ENCODE results near the gene HHAT. TPM values are rescaled to one million over a fixed set of nuclear protein-coding genes. Genes with fewer than 3 reads are reported as not detected.

HHAT gene
- total RNA-seq, 1 donor from 2014 or later: 11.4 TPM

GRCh38 chr1:210687582-210688279 is 359.0 kb downstream of the HHAT start:
- Histone ChIP-seq H3K27ac (ENCODE audit: low read depth, low read length) (no peak overlapping the region), H3K4me2 (ENCODE audit: low read length) (no peak overlapping the region), H3K27me3 (ENCODE audit: insufficient read depth, low read length) (no peaks in the 10 kb centered on the region), H3K9ac (ENCODE audit: low read length) (no peak overlapping the region), H3K9me3 (ENCODE audit: insufficient read depth, low read depth, low read length) (no peaks in the 10 kb centered on the region), H3K79me2 (ENCODE audit: insufficient read depth, low read length) (no peaks in the 10 kb centered on the region), H3K4me3 (ENCODE audit: insufficient read depth, low read depth, low read length) (no peak overlapping the region), H3K4me1 (ENCODE audit: insufficient read depth, low read length) (peaks cover 6% of the 10 kb centered on the region), H2AFZ (ENCODE audit: low read depth, low read length) (no peak overlapping the region), H4K20me1 (ENCODE audit: insufficient read depth, low read length) (no peaks in the 10 kb centered on the region), H3K36me3 (ENCODE audit: insufficient read depth, low read length) (no peaks in the 10 kb centered on the region)
- FAIRE-seq (no peak), DNase-seq (ENCODE audit: low read depth) (peak; percentile 65)
- Mint-ChIP-seq H3K9me3 (ENCODE audit: unreplicated experiment) (no peaks in the 10 kb centered on the region), H3K4me3 (ENCODE audit: unreplicated experiment) (no peak overlapping the region), H3K27me3 (ENCODE audit: low read depth, unreplicated experiment) (peaks cover 4% of the 10 kb centered on the region), H3K27ac (ENCODE audit: unreplicated experiment) (no peak overlapping the region), H3K36me3 (ENCODE audit: low read depth, unreplicated experiment) (peaks cover 27% of the 10 kb centered on the region), H3K4me1 (ENCODE audit: low read depth, unreplicated experiment) (peaks cover 12% of the 10 kb centered on the region)
- no peak for TF ChIP-seq EZH2 (IDR thresholded peaks at IDR 0.05; ENCODE audit: insufficient read depth, low read length)

- no peak overlapping the region for H3K4me3 Mint-ChIP-seq (ENCODE audit: unreplicated experiment)
- H3K79me2 ChIP-seq (ENCODE audit: insufficient read depth, low read length): no peaks in the 10 kb centered on the region
- H3K36me3 Mint-ChIP-seq (ENCODE audit: low read depth, unreplicated experiment): peaks cover 20% of the 10 kb centered on the region
- peak overlapping the region; percentile 47 for H3K27ac Mint-ChIP-seq (ENCODE audit: unreplicated experiment)
- FAIRE-seq: no peak
- H4K20me1 ChIP-seq (ENCODE audit: insufficient read depth, low read length): no peaks in the 10 kb centered on the region
- H3K4me1 Mint-ChIP-seq (ENCODE audit: low read depth, unreplicated experiment): peaks cover 14% of the 10 kb centered on the region
- no peaks in the 10 kb centered on the region for H3K27me3 ChIP-seq (ENCODE audit: insufficient read depth, low read length)
- H3K4me2 ChIP-seq (ENCODE audit: low read length): no peak overlapping the region
- H3K27ac ChIP-seq (ENCODE audit: low read depth, low read length): no peak overlapping the region
- no peak overlapping the region for H3K9ac ChIP-seq (ENCODE audit: low read length)
- H3K9me3 Mint-ChIP-seq (ENCODE audit: unreplicated experiment): peaks cover 2% of the 10 kb centered on the region
- no peaks in the 10 kb centered on the region for H3K36me3 ChIP-seq (ENCODE audit: insufficient read depth, low read length)
- DNase-seq (ENCODE audit: low read depth): no peak
- peaks cover 6% of the 10 kb centered on the region for H3K4me1 ChIP-seq (ENCODE audit: insufficient read depth, low read length)
- H3K9me3 ChIP-seq (ENCODE audit: insufficient read depth, low read depth, low read length): no peaks in the 10 kb centered on the region
- no peak for TF ChIP-seq EZH2 (IDR thresholded peaks at IDR 0.05; ENCODE audit: insufficient read depth, low read length)
- TF ChIP-seq, protein P1, sequence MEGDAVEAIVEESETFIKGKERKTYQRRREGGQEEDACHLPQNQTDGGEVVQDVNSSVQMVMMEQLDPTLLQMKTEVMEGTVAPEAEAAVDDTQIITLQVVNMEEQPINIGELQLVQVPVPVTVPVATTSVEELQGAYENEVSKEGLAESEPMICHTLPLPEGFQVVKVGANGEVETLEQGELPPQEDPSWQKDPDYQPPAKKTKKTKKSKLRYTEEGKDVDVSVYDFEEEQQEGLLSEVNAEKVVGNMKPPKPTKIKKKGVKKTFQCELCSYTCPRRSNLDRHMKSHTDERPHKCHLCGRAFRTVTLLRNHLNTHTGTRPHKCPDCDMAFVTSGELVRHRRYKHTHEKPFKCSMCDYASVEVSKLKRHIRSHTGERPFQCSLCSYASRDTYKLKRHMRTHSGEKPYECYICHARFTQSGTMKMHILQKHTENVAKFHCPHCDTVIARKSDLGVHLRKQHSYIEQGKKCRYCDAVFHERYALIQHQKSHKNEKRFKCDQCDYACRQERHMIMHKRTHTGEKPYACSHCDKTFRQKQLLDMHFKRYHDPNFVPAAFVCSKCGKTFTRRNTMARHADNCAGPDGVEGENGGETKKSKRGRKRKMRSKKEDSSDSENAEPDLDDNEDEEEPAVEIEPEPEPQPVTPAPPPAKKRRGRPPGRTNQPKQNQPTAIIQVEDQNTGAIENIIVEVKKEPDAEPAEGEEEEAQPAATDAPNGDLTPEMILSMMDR (IDR thresholded peaks at IDR 0.05; ENCODE audit: insufficient read depth, low read depth, low read length): no peak
- no peak overlapping the region for H3K4me3 ChIP-seq (ENCODE audit: insufficient read depth, low read depth, low read length)
- H3K27me3 Mint-ChIP-seq (ENCODE audit: low read depth, unreplicated experiment): peaks cover 4% of the 10 kb centered on the region
- no peak overlapping the region for H2AFZ ChIP-seq (ENCODE audit: low read depth, low read length)
These were observed 360.0 kb downstream of the HHAT start for GRCh38 chr1:210688512-210689234.

GRCh38 chr1:210689826-210690225 is 361.1 kb downstream of the HHAT start:
- peaks cover 2% of the 10 kb centered on the region for H3K9me3 Mint-ChIP-seq (ENCODE audit: unreplicated experiment)

More at GRCh38 chr1:210689826-210690225, 361.1 kb downstream of the HHAT start:
- Mint-ChIP-seq H3K27ac (ENCODE audit: unreplicated experiment) (no peak overlapping the region), H3K36me3 (ENCODE audit: low read depth, unreplicated experiment) (peaks cover 16% of the 10 kb centered on the region), H3K4me1 (ENCODE audit: low read depth, unreplicated experiment) (peaks cover 16% of the 10 kb centered on the region), H3K4me3 (ENCODE audit: unreplicated experiment) (no peak overlapping the region), H3K27me3 (ENCODE audit: low read depth, unreplicated experiment) (peaks cover 2% of the 10 kb centered on the region)
- TF ChIP-seq EZH2 (IDR thresholded peaks at IDR 0.05; ENCODE audit: insufficient read depth, low read length): no peak
- TF ChIP-seq, protein P1 (IDR thresholded peaks at IDR 0.05; ENCODE audit: insufficient read depth, low read depth, low read length): no peak
- Histone ChIP-seq H3K9ac (ENCODE audit: low read length) (no peak overlapping the region), H4K20me1 (ENCODE audit: insufficient read depth, low read length) (no peaks in the 10 kb centered on the region), H3K4me2 (ENCODE audit: low read length) (no peak overlapping the region), H2AFZ (ENCODE audit: low read depth, low read length) (no peak overlapping the region), H3K79me2 (ENCODE audit: insufficient read depth, low read length) (no peaks in the 10 kb centered on the region), H3K27ac (ENCODE audit: low read depth, low read length) (no peak overlapping the region), H3K27me3 (ENCODE audit: insufficient read depth, low read length) (no peaks in the 10 kb centered on the region), H3K4me1 (ENCODE audit: insufficient read depth, low read length) (peaks cover 6% of the 10 kb centered on the region), H3K4me3 (ENCODE audit: insufficient read depth, low read depth, low read length) (no peak overlapping the region), H3K9me3 (ENCODE audit: insufficient read depth, low read depth, low read length) (no peaks in the 10 kb centered on the region), H3K36me3 (ENCODE audit: insufficient read depth, low read length) (no peaks in the 10 kb centered on the region)
- peak; percentile 15 for DNase-seq (ENCODE audit: low read depth)
- FAIRE-seq: no peak
